HG02938 (cell line): ENCODE measurements around the gene AFMID.
"Not testable (repeated sequence)": the region's sequence is repeated elsewhere in the genome, so short reads cannot be mapped to it uniquely, and the experiment has no call there.

Source experiments
- ATAC-seq: cut with Tn5 transposase; IDR thresholded peaks from one replicate; pipeline ENCODE4 v1.9.1; 2021; ENCODE audit warnings: mild to moderate bottlenecking, moderate library complexity; ENCODE audit not compliant: unreplicated experiment

Gene AFMID

GRCh38 chr17:78252701-78253635 lies 65.8 kb downstream of the AFMID start:
- no peak for ATAC-seq

GRCh38 chr17:78253636-78253945 lies 66.4 kb downstream of the AFMID start:
- not testable (repeated sequence) for ATAC-seq

- no peak for ATAC-seq
These were observed 66.9 kb downstream of the AFMID start for GRCh38 chr17:78253946-78254672.

GRCh38 chr17:78255029-78255656 lies 68.0 kb downstream of the AFMID start:
- no peak for ATAC-seq

- ATAC-seq: no peak
These were observed 69.0 kb downstream of the AFMID start for GRCh38 chr17:78255953-78256706.

- no peak for ATAC-seq
These were observed 69.8 kb downstream of the AFMID start for GRCh38 chr17:78256707-78257591.
